Stomach (tissue), 4 donors: ENCODE results near the gene UBE2D1.

Source experiments
- CTCF ChIP-seq, 7 experiments: fragments of 450-650 bp in 4 of 7; fragments of 200-600 bp in 3 of 7; sonication (generic) in 3 of 7; IDR thresholded peaks; one replicate each; pipeline ENCODE4 v1.5.1; 2016 to 2019; ENCODE audit warnings: antibody characterized with exemption in 7 of 7, control low read depth in 2 of 7, mild to moderate bottlenecking in 1 of 7
- POLR2A ChIP-seq, 4 donors: fragments of 450-650 bp; IDR thresholded peaks; one replicate each; pipeline ENCODE4 v1.6.1; 2016; ENCODE audit warnings: antibody characterized with exemption in 4 of 4, control low read depth in 2 of 4, mild to moderate bottlenecking in 1 of 4, moderate library complexity in 1 of 4
- POLR2AphosphoS5 ChIP-seq, 3 donors: sonication (generic); formaldehyde crosslinking; IDR thresholded peaks; one replicate each; pipeline ENCODE4 v1.6.1; 2016; ENCODE audit warnings: antibody characterized with exemption in 3 of 3

- TF ChIP-seq POLR2A (IDR thresholded peaks at IDR 0.05) (no peak), CTCF (IDR thresholded peaks at IDR 0.05) (no peak), POLR2AphosphoS5 (IDR thresholded peaks at IDR 0.05) (no peak)
Observed at GRCh38 chr10:58415757-58416156, 81.0 kb downstream of the UBE2D1 start.
